HUDEP-2 (cell line): ENCODE measurements around the gene IQCM.
"Not testable (repeated sequence)": the region's sequence is repeated elsewhere in the genome, so short reads cannot be mapped to it uniquely, and the experiment has no call there.

Experiments
- DNase-seq, 76 experiments: peaks; one replicate each; lab custom pipeline; 2025; ENCODE audit not compliant: unreplicated experiment in 76 of 76; lab: John Stamatoyannopoulos, UW

Gene IQCM

DNA sequence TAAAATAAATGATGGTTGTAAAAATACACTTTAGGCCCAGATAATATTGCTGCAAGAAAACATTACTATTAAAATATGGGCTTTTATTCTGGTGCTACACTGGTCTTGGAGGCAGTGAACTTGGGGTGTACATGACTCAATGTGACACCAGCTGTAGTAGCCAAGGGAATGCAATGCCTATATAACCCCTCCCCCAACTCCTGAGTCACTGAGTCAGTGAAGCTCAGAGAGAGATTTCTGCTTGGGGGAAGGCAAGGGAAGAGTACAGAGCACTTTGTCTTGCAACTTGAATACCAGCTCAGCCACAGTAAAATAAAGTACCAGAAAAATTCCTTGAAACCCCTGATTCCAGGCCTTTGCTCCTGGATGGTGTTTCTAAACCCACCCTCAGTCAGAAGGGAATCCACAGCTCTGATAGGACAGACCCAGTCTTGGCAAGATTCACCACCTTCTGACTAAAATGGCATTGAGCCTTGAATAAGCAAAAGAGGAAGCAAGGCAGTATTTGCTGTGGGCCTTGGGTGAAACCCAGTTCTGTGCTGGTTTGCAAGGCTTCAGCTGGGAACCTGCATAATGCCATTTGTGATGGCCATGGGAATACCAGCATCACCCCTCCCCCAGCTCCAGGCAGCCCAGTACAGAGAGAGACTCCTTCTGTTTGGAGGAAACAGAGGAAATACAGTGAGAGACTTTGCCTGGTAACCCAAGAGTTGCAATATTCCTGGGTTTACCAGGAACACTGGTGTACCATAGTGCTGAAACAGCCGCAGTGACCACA lies 209.9 kb downstream of the IQCM start:
- DNase-seq, result no peak

DNA sequence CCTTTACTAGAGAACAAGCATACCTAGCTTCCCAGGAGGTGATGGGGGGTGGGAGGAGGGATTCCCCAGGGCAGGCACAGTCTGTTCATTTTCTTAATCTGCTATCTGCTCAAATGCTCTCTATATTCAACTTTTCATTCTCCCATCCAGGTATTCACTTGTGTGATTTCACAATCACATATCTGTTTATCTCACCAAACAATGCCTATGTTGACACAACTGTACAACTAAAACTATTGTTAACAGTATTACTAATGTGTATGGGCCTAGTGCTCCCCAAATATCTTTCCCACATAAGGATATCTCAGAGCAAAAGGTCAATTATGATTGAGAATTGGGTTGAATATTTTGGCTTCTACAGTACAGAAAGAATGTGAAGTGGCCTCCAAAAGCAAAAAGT lies 210.8 kb downstream of the IQCM start:
- DNase-seq, result no peak

DNA sequence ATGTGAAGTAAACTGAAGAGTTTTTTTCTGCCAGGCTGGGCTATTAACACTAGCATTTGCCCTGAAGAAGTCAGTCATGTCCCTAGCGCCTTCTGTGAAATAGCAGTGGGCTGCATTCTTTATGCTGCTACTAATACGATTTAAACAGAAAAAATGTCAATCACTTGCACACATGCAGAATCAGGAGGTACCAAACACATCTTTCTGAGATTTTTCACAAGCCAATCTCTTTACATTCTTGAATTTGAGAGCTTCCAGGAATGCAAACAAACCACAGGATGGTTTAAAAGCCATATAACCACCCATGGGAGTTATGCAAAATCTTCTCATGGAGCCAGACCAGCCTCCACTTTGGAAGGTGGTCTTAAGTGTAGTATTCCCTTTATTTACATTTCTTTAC lies 220.1 kb downstream of the IQCM start:
- DNase-seq, result no peak

DNA sequence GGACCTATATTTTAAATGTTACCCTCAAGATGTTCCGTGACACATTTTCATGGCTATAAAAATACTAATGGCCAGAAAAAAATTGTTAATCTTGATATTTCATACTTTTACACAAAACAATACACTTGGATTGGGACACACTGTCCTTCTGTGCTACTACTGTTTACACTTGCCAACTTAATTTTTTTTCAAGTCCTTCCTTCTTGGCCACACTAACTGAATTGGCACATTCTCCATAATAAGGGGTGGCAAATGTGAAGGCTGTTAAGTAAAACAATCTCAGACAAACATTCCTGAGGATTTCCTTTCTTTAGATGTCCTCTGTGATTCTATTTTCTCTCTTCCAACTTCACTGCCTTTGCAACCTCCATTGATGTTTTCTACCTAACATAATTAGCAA lies 225.8 kb downstream of the IQCM start:
- DNase-seq, result no peak

DNA sequence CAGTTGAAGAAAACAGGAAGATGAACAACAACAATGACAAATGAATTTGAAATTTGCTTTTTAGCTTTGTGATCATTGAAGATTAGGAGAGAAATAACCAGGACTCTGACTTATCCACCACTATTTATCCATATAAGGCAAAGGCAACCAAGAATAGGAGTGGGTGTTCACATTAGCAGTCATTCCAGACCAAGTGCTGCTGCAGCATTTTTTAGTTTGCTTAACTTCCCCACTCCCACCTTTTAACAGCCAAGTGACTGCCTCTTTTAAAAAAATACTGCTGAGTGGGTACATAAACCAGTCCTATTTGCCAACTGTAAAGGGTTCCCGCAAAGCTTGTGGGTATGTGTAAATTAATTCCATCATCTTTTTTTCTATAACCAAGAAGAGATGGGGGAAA lies 230.9 kb downstream of the IQCM start:
- DNase-seq, result no peak

DNA sequence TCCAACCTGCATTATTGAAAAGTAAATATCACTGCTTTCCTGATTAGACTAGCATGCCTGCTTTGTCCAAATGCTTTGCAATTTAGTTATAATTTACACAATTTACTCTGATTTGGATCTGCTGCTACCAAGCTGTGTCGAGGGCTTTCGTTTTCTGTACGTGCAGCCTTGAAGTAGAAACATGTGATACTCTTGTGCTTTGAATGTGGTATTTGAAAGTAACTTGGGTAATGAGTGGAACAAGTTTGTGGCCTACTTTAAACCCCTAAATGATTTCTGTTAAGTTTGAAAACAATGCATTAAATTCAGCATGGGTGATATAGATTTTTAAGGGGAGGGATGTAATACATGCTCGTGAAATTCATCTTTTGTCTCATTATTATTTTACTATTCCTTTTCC lies 240.7 kb downstream of the IQCM start:
- DNase-seq, result no peak

DNA sequence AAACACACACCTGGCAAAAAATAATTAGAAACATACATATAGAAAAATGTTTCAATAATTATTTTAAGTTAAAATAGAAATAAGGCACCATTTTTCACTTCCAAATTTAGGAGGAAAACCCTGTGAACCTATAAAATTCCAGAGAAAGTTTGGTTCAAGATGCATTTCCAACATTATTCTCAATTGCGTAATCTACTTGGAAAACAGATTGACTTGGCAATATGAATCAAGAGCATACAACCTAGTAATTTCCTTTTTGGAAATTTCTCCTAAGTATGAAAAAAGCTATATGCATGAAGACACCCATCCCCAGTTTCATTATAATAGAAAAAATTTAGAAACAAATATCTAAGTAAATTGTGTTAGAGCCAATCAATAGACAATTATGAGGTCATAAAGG lies 242.9 kb downstream of the IQCM start:
- DNase-seq, result no peak

DNA sequence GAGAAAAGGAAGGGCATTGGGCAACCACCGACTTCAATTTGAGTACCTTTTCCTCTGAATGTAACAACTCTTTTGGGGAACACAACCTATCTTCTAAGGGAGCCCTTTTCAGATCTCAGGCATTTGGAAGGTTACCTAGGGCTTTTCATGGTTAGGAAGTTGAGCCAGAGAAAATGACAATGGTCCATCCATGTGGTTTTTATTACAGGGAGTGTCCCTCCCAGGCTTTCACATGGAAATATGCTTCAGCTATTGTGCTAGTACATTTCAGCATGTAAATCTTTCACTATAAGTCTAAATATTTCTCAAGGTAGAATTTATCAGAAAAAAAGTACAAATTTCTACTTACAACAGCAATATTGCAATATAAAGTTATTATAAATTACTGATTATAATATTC lies 259.8 kb downstream of the IQCM start:
- no peak for DNase-seq

DNA sequence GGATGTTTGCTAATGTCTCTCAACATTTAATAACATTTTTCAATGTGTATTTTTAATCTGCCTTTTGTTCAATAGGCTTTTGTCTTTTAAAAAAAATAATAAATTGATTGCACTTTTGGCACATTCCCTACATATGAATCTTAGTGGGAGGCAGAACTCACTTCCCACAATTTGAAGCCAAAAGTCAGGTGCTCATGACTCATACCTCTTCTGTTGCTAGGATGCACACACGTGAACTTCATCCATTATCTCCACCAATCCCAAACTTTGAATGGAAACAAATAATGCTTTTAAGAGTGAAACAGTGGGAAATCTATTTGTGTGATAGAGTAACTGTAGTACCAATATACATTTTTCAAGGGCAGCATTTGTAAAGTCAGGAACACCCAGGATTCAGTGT lies 260.5 kb downstream of the IQCM start:
- DNase-seq, result no peak

DNA sequence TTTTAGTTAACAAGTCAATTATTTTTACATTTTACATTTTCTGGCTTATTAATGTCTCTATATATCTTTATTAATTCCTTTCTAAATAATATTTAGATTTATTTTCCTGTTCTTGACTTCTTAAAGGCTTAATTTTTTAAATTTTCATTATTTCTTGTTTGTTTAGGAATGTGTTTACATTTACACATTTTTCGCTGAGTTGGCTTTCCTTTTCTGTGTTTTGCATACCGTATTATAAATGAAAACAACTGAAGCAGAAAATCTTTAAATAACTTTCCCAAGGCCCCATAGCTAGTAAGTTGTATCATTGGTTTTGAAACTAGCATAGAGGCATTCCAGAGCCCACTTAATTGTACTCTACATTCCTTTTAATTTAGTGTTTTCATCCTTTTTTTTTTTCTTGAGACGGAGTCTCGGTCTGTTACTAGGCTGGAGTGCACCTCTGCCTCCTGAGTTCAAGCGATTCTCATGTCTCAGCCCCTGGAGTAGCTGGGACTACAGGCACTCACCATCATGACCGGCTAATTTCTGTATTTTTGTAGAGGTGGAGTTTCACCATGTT lies 261.6 kb downstream of the IQCM start:
- DNase-seq, result no peak

DNA sequence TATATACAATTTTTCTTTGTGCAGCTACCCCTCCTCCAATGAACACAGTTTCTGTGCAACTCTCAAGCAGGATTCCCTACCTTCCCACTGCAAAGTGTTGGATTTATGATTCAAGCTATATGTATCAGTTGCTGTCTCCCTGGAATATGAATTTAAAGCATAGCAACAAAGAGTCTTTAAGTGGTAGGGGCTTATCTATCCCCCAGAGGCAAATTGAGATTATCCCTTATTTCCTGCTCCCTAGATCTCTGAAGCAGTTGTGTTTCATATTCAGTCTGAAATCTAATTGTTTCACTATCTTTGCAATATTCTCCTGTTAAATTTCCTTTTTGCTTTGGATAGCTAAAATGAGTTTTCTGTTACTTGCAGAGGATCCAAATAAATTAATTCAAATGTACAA lies 263.0 kb downstream of the IQCM start:
- no peak for DNase-seq

DNA sequence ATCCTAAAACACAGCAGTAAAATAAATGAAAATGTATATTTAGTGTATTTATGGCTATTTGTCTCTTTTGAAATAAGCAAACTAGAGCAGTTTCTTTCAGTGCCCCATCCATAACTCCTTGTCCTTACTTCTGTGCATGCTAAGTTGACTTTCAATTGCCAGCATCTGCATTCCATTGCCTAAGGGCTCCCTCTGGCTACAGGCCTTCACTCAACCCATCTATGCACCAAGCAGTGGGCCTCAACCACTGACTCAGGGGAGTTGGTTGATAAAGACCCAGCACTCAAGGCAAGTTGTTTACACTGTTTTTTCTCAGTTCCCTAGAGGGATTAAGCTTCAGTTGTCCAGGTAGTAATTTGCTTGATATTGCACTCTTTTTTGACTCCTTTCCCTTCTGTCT lies 265.7 kb downstream of the IQCM start:
- no peak for DNase-seq

DNA sequence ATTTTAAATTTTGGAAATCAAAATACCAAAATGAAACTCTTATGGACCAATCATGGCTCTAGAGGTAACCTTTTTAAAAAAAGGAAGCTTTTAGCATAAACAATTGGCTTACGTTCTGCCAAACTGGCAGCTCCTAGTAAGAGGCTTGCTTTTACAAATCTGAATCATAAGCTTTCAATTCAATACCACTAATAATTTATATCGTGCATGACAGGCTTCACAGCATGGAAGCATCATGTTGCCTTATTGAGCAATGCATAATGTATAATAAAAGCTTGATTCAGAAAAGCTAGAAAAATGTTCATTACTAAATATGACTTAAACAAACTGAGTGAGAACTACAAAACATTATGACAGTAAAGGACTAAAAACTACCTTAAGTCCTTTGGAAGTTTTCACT lies 280.9 kb downstream of the IQCM start:
- no peak for DNase-seq

DNA sequence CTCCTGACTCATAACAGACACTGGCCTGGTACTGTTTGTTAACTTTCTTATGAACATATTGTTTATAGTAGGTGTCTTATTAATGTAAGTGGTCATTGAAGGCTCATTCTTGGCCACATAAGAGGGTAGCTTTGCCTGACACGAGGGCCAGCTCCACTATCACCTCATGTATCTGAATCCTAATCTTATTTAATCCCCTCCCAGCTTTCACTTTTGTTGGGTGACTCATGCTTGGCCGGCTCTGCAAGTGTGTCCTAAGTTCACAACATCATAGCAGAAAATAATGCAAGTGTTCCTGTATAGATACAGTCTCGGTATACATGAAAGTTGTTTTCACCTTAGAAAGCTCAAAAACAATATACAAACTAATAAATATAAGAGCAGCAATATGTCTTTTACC lies 283.8 kb downstream of the IQCM start:
- DNase-seq, result no peak

DNA sequence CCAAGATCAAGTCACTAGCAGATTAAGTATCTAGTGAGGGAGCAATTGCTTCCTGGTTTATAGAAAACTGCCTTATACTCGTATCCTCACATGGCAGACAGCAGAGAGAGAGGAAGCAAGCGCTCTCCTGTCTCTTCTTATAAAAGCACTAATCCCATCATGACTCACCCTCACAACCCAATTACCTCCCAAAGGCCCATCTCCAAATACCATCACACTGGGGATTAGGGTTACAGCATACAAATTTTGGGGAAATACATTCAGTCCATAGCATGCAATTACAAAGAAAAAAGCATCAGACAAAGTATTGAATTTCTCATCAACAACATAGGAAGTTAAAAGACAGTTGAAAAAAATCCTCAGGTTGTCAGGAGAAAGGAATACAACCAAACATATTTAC lies 292.6 kb downstream of the IQCM start:
- DNase-seq, result no peak

DNA sequence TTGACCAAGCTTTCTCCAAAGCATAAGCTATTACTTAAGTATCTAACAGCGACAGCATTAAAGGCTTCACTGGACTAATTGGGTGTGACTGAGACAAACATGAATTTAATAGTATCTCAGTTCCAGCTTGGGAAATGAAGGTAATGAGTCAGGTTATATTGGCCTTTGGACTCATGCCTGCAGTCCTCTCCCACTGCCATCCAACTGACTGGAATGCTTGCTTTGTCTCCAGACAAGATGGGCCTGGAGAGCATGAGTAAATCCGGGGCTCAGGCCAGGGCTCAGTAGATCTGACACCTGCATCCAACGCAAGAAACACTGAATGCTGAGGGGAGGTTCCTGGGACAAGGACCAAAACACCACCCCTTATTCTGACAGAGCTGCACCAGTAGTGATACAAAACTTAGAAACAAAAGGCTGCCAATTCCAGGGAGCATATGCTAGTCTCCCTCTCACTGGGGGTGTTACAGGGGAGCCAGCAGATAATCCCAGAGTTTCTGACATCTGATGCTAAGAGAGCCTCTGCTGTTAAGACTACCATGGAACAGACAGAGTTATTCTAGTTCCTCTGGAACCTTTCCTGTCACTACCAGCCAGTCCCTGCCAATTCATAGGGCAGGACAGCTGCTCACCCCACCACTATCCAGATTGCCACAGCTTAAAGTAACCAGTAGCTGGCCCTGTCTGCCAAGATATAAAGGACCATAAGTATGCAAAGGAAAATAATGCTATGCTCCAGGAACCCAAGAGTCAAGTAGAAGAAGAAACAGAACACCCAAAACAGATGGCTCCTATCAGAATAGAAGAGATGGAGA lies 293.8 kb downstream of the IQCM start:
- no peak for DNase-seq

DNA sequence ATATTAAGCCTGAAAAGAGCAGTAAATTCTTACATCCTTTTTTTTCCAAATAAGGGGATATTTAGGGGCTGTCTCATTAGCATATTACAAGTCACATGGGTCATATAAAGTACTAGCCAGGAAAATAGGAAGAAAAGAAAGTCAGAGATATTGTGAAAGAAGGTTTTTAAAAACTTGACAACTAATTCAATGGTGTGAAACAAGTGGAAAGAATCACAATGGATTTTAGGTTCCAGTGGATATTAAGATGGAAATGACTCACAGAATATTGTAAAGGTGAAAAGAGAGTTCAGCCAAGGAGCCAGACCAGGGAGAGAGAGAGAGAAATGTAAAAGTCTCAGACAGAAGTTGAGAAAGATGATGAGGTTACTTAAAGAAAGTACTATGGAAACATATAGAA lies 297.2 kb downstream of the IQCM start:
- no peak for DNase-seq

DNA sequence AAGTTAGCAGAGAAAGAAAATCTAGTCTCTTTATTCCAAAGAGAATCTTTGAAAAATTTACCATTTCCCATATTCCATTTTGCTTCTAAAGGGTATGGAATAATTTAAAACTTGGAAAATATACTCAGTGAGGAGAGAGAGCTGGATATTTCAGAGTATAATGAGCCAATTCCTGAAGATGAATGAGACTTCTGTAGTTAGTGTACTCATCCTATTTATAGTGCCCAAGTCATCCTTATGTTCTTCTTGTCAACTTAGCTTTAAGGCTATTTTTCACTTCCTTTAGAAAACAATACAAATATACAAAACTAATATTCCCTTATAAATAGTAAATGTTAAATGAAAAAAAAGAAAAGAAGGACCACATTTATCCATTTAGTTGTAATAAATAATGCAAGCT lies 302.6 kb downstream of the IQCM start:
- DNase-seq, result no peak

DNA sequence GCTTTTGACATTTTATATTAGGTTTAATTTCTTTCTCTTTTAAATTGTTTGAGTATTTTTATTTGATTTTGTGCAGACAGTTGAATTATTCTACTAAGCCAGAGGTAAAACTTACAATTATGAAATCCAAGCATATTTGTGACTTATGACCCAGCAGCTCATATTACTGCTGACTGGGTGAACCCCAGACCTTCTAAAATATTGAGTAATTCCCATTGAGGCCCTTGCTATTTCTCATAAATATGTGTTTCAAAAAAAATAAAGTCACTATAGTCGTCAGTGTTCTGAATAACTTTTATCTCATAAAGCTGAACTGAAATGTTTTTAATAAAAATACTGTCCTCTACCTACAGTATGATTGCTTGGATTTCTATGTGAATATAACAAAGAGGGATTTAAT lies 303.1 kb downstream of the IQCM start:
- DNase-seq, result no peak

DNA sequence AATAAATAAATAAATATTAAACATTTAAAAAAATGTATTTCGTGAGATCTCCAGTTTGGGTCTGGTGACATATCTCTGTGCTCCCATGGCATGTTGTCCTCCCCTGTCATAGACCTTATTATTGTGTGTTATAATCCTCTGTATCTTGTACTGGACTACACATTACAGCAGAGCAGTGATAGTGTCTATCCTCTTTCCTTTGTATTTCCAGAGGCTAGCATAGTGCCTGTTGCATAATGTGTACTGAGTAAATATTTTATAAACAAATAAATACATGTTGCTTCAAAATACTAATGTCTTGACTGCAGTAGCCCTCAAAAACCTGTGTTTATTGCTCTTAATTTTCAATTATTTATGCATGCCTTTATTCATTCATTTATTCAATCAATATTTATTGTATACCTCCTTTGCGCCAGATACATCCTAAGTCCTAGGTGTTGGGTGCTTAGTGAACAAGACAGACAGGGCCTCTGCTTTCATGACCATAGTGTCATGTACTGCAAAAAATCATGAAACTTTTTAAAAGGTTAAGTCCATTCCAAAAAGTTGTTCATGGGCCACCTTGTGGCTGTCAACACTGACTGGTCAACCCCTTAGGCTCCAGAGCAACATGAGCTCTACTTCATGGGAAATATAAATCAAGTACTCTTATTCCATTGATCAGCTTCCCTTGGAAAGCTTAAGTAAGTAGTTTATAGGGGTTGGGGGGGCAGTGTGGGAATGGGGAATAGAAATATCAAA lies 303.9 kb downstream of the IQCM start:
- no peak for DNase-seq

DNA sequence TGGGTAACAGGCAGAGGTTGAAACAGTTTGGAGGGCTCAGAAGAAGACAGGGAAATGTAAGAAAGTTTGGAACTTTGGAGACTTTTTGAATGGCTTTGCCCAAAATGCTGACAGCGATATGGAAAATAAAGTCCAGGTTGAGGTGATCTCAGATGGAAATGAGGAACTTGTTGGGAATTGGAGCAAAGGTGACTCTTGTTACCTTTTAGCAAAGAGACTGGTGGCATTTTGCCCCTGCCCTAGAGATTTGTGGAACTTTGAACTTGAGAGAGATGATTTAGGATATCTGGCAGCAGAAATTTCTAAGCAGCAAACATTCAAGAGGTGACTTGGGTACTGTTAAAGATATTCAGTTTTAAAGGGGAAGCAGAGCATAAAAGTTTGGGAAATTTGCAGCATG lies 308.3 kb downstream of the IQCM start:
- DNase-seq, result not testable (repeated sequence)
